HCT116 (cell line): ENCODE measurements around the gene LCN1. TPM values are rescaled to one million over a fixed set of nuclear protein-coding genes. Genes with fewer than 3 reads are reported as not detected.

ENCODE experiments used
- ATAC-seq: fragments of 200-7000 bp; cut with Tn5 transposase; 2 replicates; pipeline ENCODE4 v1.9.1; 2020; ENCODE audit warnings: mild to moderate bottlenecking, moderate library complexity
- BruUV-seq: library from RNA; stranded (reverse); fragments of 400-500 nt; replicated peaks from 2 replicates; lab custom pipeline; 2021; lab: Mats Ljungman, UMichigan
- CTCF ChIA-PET: fragments of 300-600 bp; sonication (Branson Sonifier 250); formaldehyde crosslinking; loops from one replicate; lab custom pipeline; 2021; ENCODE audit warnings: antibody characterized with exemption; lab: Charles Lee
- POLR2A ChIA-PET: fragments of 300-600, 350-600 bp; sonication (Branson Sonifier 250); formaldehyde crosslinking; loops from one replicate; lab custom pipeline; 2021; ENCODE audit warnings: antibody characterized with exemption; lab: Charles Lee
- RAD21 ChIA-PET, 2 experiments: fragments of 300-600 bp; sonication (Branson Sonifier 250); formaldehyde crosslinking; loops; one replicate each; lab custom pipeline; 2023; ENCODE audit warnings: low total read pairs in 2 of 2; ENCODE audit not compliant: uncharacterized antibody in 2 of 2, unreplicated experiment in 2 of 2, low non-redundant PET in 1 of 2; lab: Charles Lee
- DNase-seq: peaks from one replicate; pipeline ENCODE4 v3.0.0-alpha.2; 2010; ENCODE audit warnings: low read depth, low spot score
- H2AFZ ChIP-seq: fragments of 200-600 bp; shearing (Covaris generic), sonication (generic); 2 replicates; pipeline ENCODE4 v1.6.1; 2017; ENCODE audit warnings: low read depth, mixed run types, mixed read lengths, antibody characterized with exemption, low read length; ENCODE audit not compliant: poor library complexity, severe bottlenecking
- H3K27ac ChIP-seq: 2 replicates; pipeline ENCODE4 v1.5.1; 2012; ENCODE audit warnings: low read depth, low read length
- H3K27me3 ChIP-seq: fragments of 200-600 bp; sonication (generic); 2 replicates; pipeline ENCODE4 v1.6.1; 2016; ENCODE audit warnings: mixed run types, low read length, mixed read lengths; ENCODE audit not compliant: insufficient read depth
- H3K36me3 ChIP-seq, 2 experiments: fragments of 200-500 bp in 1 of 2; fragments of 200-600 bp in 1 of 2; sonication (Bioruptor generic) in 1 of 2; sonication (generic) in 1 of 2; 2 replicates each; pipeline versions ENCODE4 v1.5.1 to v1.6.1; 2014 to 2016; ENCODE audit warnings: low read length in 2 of 2, inconsistent platforms in 1 of 2, mixed read lengths in 1 of 2, mixed run types in 1 of 2; ENCODE audit not compliant: insufficient read depth in 2 of 2, control insufficient read depth in 1 of 2
- H3K4me1 ChIP-seq, 2 experiments: fragments of 200-600 bp in 1 of 2; sonication (generic) in 1 of 2; 2 replicates each; pipeline versions ENCODE4 v1.5.1 to v1.6.1; 2012 to 2017; ENCODE audit warnings: low read length in 2 of 2, inconsistent platforms in 1 of 2, mild to moderate bottlenecking in 1 of 2, mixed read lengths in 1 of 2, mixed run types in 1 of 2, moderate library complexity in 1 of 2; ENCODE audit not compliant: insufficient read depth in 2 of 2, control insufficient read depth in 1 of 2
- H3K4me2 ChIP-seq: fragments of 200-600 bp; sonication (generic); 2 replicates; pipeline ENCODE4 v1.6.1; 2017; ENCODE audit warnings: mixed run types, low read length, mixed read lengths
- H3K4me3 ChIP-seq, 2 experiments: fragments of 200-600 bp in 1 of 2; sonication (generic) in 1 of 2; replicated peaks in 1 of 2; 2 replicates each; pipeline ENCODE4 v1.5.1; 2011 to 2016; ENCODE audit warnings: low read length in 2 of 2, control low read depth in 1 of 2, low read depth in 1 of 2, mild to moderate bottlenecking in 1 of 2, mixed read lengths in 1 of 2, mixed run types in 1 of 2
- H3K79me2 ChIP-seq: fragments of 200-600 bp; sonication (generic); 2 replicates; pipeline ENCODE4 v1.6.1; 2017; ENCODE audit warnings: mild to moderate bottlenecking, mixed run types, low read length, moderate library complexity, mixed read lengths; ENCODE audit not compliant: insufficient read depth
- H3K9ac ChIP-seq: fragments of 200-600 bp; sonication (generic); 2 replicates; pipeline ENCODE4 v1.6.1; 2016; ENCODE audit warnings: low read length, mixed read lengths
- H3K9me2 ChIP-seq: fragments of 200-600 bp; sonication (generic), shearing (Covaris generic); 2 replicates; pipeline ENCODE4 v1.6.1; 2017; ENCODE audit warnings: mixed run types, mild to moderate bottlenecking, moderate library complexity; ENCODE audit not compliant: insufficient read depth
- H3K9me3 ChIP-seq, 2 experiments: fragments of 200-500 bp in 1 of 2; fragments of 200-600 bp in 1 of 2; sonication (Bioruptor generic) in 1 of 2; sonication (generic) in 1 of 2; 2 replicates each; pipeline ENCODE4 v1.6.1; 2014 to 2017; ENCODE audit warnings: low read length in 2 of 2, mixed read lengths in 2 of 2, inconsistent platforms in 1 of 2, low read depth in 1 of 2, mild to moderate bottlenecking in 1 of 2, mixed run types in 1 of 2, moderate library complexity in 1 of 2; ENCODE audit not compliant: control insufficient read depth in 1 of 2, insufficient read depth in 1 of 2
- H4K20me1 ChIP-seq: fragments of 200-600 bp; sonication (generic), shearing (Covaris generic); 2 replicates; pipeline ENCODE4 v1.6.1; 2017; ENCODE audit warnings: mixed run types, mild to moderate bottlenecking, moderate library complexity; ENCODE audit not compliant: insufficient read depth
- EGR1 ChIP-seq: IDR thresholded peaks from 2 replicates; pipeline ENCODE4 v1.6.1; 2012; ENCODE audit warnings: low read depth
- EZH2 ChIP-seq: fragments of 200-600 bp; sonication (generic); IDR thresholded peaks from 2 replicates; pipeline ENCODE4 v1.6.1; 2017; ENCODE audit warnings: antibody characterized with exemption, mixed run types
- EZH2phosphoT487 ChIP-seq: fragments of 200-600 bp; IDR thresholded peaks from 2 replicates; pipeline ENCODE4 v1.6.1; 2018; ENCODE audit warnings: antibody characterized with exemption, borderline replicate concordance
- JUND ChIP-seq: IDR thresholded peaks from 2 replicates; pipeline ENCODE4 v1.6.1; 2012
- POLR2A ChIP-seq: IDR thresholded peaks from 2 replicates; pipeline ENCODE4 v1.7.0; 2011; ENCODE audit warnings: borderline replicate concordance; ENCODE audit not compliant: insufficient read depth, insufficient read length; ENCODE audit errors: extremely low read depth
- POLR2AphosphoS5 ChIP-seq: IDR thresholded peaks from 2 replicates; pipeline ENCODE4 v1.6.1; 2011; ENCODE audit warnings: mild to moderate bottlenecking, low read depth, low read length, moderate library complexity
- SP1 ChIP-seq: IDR thresholded peaks from 2 replicates; pipeline ENCODE4 v1.6.1; 2012; ENCODE audit warnings: low read depth
- ZNF274 ChIP-seq: fragments of 200-500 bp; sonication (Bioruptor generic); IDR thresholded peaks from 2 replicates; pipeline ENCODE4 v1.6.1; 2014; ENCODE audit warnings: mild to moderate bottlenecking, low read depth, low read length, inconsistent platforms
- intact Hi-C: fragments of 100-400 bp; cut with micrococcal nuclease; formaldehyde crosslinking; loops from 2 replicates; pipeline ENCODE4 v1.10.0; 2022
- total RNA-seq: library from RNA; stranded (reverse); gene quantifications from one replicate; pipeline ENCODE4 v1.2.1, GENCODE V29; 2021; ENCODE audit not compliant: unreplicated experiment
- TF ChIP-seq, protein P1 (sequence below), 3 experiments: fragments of 200-600 bp in 1 of 3; sonication (generic) in 1 of 3; IDR thresholded peaks in 2 of 3; conservative IDR thresholded peaks in 1 of 3; 2 replicates each; pipeline ENCODE4 v1.5.1; 2012 to 2017; ENCODE audit warnings: low read depth in 2 of 3, low read length in 2 of 3, antibody characterized with exemption in 1 of 3, borderline replicate concordance in 1 of 3, control low read depth in 1 of 3, mild to moderate bottlenecking in 1 of 3, mixed read lengths in 1 of 3, mixed run types in 1 of 3, moderate library complexity in 1 of 3; ENCODE audit not compliant: insufficient read depth in 1 of 3
- TF ChIP-seq, protein P2 (sequence below): IDR thresholded peaks from 2 replicates; pipeline ENCODE4 v1.6.1; 2011; ENCODE audit warnings: mild to moderate bottlenecking, low read length, moderate library complexity; ENCODE audit not compliant: insufficient replicate concordance; ENCODE audit errors: extremely low read depth
- TF ChIP-seq, protein P3 (sequence below): IDR thresholded peaks from 2 replicates; pipeline ENCODE4 v1.6.1; 2012

LCN1 gene
- total RNA-seq, 1 experiment from 2014 or later = not detected

DNA sequence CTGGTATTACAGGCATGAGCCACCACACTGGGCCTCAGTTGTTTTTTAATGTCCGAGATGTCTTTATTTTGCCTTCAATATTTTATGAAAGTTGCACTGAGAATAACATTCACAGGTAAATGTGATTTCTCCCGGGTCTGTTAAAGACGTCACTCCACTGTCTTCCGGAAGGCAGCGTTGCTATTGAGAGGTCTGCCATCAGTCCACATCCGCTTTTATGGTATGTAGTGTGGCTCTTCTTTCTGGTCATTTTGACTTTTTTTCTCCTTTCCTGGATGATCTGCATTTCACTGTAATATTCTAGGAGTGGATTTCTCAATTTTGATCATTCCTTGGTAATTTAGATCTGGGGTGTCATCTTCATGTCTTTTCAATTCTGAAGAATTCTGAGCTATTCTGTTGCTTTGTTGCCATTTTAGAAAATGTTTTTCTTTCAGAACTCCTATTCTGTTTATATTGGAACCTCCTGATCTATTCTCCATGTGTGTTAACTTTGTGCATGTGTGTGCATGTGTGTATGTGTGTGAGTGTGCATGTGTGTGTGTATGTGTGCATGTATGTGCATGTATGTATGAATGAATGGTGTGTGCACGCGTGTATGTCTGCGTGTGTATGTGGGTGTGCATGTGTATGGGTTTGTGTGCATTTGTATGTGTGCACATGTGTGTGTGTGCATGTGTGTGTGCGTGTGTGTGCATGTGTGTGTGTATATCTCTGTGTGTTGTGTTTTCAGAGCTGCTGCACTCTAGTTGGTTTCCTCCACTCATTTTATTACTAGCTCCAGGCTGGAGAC lies 1.9 kb upstream of the LCN1 start:
- no TSS peak for BruUV-seq
- Histone ChIP-seq H3K4me1 (no peaks in the 10 kb centered on the region), H3K27ac (no peak overlapping the region), H3K9ac (no peak overlapping the region), H2AFZ (no peak overlapping the region), H3K4me2 (no peak overlapping the region), H3K79me2 (no peaks in the 10 kb centered on the region), H3K27me3 (no peaks in the 10 kb centered on the region), H3K4me3 (no peak overlapping the region), H3K9me2 (no peaks in the 10 kb centered on the region), H3K9me3 (no peaks in the 10 kb centered on the region), H4K20me1 (no peaks in the 10 kb centered on the region), H3K36me3 (no peaks in the 10 kb centered on the region)
- intact Hi-C loops = no loop called here
- ATAC-seq (no peak), DNase-seq (no peak)
- TF ChIP-seq, protein P1, sequence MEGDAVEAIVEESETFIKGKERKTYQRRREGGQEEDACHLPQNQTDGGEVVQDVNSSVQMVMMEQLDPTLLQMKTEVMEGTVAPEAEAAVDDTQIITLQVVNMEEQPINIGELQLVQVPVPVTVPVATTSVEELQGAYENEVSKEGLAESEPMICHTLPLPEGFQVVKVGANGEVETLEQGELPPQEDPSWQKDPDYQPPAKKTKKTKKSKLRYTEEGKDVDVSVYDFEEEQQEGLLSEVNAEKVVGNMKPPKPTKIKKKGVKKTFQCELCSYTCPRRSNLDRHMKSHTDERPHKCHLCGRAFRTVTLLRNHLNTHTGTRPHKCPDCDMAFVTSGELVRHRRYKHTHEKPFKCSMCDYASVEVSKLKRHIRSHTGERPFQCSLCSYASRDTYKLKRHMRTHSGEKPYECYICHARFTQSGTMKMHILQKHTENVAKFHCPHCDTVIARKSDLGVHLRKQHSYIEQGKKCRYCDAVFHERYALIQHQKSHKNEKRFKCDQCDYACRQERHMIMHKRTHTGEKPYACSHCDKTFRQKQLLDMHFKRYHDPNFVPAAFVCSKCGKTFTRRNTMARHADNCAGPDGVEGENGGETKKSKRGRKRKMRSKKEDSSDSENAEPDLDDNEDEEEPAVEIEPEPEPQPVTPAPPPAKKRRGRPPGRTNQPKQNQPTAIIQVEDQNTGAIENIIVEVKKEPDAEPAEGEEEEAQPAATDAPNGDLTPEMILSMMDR (IDR thresholded peaks at IDR 0.05 in 2 of 3, conservative IDR thresholded peaks at IDR 0.05 in 1 of 3; ENCODE audit: borderline replicate concordance in 1 of 3, insufficient read depth in 1 of 3, low read depth in 2 of 3, low read length in 2 of 3) = no peak
- TF ChIP-seq, protein P2, sequence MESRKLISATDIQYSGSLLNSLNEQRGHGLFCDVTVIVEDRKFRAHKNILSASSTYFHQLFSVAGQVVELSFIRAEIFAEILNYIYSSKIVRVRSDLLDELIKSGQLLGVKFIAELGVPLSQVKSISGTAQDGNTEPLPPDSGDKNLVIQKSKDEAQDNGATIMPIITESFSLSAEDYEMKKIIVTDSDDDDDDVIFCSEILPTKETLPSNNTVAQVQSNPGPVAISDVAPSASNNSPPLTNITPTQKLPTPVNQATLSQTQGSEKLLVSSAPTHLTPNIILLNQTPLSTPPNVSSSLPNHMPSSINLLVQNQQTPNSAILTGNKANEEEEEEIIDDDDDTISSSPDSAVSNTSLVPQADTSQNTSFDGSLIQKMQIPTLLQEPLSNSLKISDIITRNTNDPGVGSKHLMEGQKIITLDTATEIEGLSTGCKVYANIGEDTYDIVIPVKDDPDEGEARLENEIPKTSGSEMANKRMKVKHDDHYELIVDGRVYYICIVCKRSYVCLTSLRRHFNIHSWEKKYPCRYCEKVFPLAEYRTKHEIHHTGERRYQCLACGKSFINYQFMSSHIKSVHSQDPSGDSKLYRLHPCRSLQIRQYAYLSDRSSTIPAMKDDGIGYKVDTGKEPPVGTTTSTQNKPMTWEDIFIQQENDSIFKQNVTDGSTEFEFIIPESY = no peak
- TF ChIP-seq EGR1 = no peak
- TF ChIP-seq POLR2A = no peak
- no peak for TF ChIP-seq POLR2AphosphoS5
- no peak for TF ChIP-seq EZH2phosphoT487
- TF ChIP-seq, protein P3, sequence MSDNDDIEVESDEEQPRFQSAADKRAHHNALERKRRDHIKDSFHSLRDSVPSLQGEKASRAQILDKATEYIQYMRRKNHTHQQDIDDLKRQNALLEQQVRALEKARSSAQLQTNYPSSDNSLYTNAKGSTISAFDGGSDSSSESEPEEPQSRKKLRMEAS = no peak
- TF ChIP-seq EZH2 = no peak
- no peak for TF ChIP-seq ZNF274
- TF ChIP-seq SP1 = no peak
- no peak for TF ChIP-seq JUND
- ChIA-PET RAD21 (no interaction called here), POLR2A (no interaction called here), CTCF (no interaction called here)
